ENCODE results near the gene GPR157.
"Not testable (repeated sequence)": the region's sequence is repeated elsewhere in the genome, so short reads cannot be mapped to it uniquely, and the experiment has no call there.

GPR157 gene

GRCh38 chr1:9115351-9116205 lies 13.3 kb downstream of the GPR157 start:
- peak; percentile 23 for DNase-seq

- peak; percentile 80 for DNase-seq
Measured at GRCh38 chr1:9112961-9113880, 15.7 kb downstream of the GPR157 start.

- no peak for DNase-seq
Measured at GRCh38 chr1:9111957-9112356, 16.9 kb downstream of the GPR157 start.

GRCh38 chr1:9111357-9111691 lies 17.6 kb downstream of the GPR157 start:
- no peak for DNase-seq

GRCh38 chr1:9110669-9111356 lies 18.1 kb downstream of the GPR157 start:
- DNase-seq, result peak; percentile 80

- no peak for DNase-seq
Measured at GRCh38 chr1:9108056-9108665, 20.7 kb downstream of the GPR157 start.

GRCh38 chr1:9107136-9107535 lies 21.8 kb downstream of the GPR157 start:
- no peak for DNase-seq

GRCh38 chr1:9106286-9106685 lies 22.6 kb downstream of the GPR157 start:
- DNase-seq, result no peak

- DNase-seq, result no peak
Measured at GRCh38 chr1:9105336-9105867, 23.5 kb downstream of the GPR157 start.

- DNase-seq, result peak; percentile 64
Measured at GRCh38 chr1:9101510-9102146, 27.3 kb downstream of the GPR157 start.

GRCh38 chr1:9100471-9101043 lies 28.3 kb downstream of the GPR157 start:
- no peak for DNase-seq

- no peak for DNase-seq
Measured at GRCh38 chr1:9099555-9099954, 29.3 kb downstream of the GPR157 start.

- no peak for DNase-seq
Measured at GRCh38 chr1:9097947-9098705, 30.8 kb downstream of the GPR157 start.

- DNase-seq, result no peak
Measured at GRCh38 chr1:9095818-9096217, 33.1 kb downstream of the GPR157 start.

- not testable (repeated sequence) for DNase-seq
Measured at GRCh38 chr1:9093996-9094595, 34.8 kb downstream of the GPR157 start.

GRCh38 chr1:9093581-9093980 lies 35.3 kb downstream of the GPR157 start:
- no peak for DNase-seq

- DNase-seq, result no peak
Measured at GRCh38 chr1:9093091-9093490, 35.8 kb downstream of the GPR157 start.

GRCh38 chr1:9088807-9089206 lies 40.1 kb downstream of the GPR157 start:
- no peak for DNase-seq

- DNase-seq, result no peak
Measured at GRCh38 chr1:9087411-9088125, 41.3 kb downstream of the GPR157 start.

- no peak for DNase-seq
Measured at GRCh38 chr1:9086796-9087195, 42.1 kb downstream of the GPR157 start.

All from DMS153 (cell line).